ENCODE results near the gene MEGF8.

- TF ChIP-seq POLR2A (IDR thresholded peaks at IDR 0.05) (no peak), CTCF (IDR thresholded peaks at IDR 0.05) (no peak)
These were observed 64.5 kb downstream of the MEGF8 start, which contains the start of gene CNFN for GRCh38 chr19:42389899-42390298.

Measured in suprapubic skin (tissue), 3 donors.